H1 (cell line): Measurements from ENCODE around the gene LYPD6. TPM values are rescaled to one million over a fixed set of nuclear protein-coding genes. Genes with fewer than 3 reads are reported as not detected.

ENCODE experiments used
- CTCF ChIA-PET: fragments of 300-600 bp; sonication (Branson Sonifier 250); formaldehyde crosslinking; loops from one replicate; lab custom pipeline; 2021; ENCODE audit not compliant: partially characterized antibody; lab: Charles Lee
- POLR2A ChIA-PET: fragments of 300-600 bp; sonication (Branson Sonifier 250); formaldehyde crosslinking; loops from one replicate; lab custom pipeline; 2021; ENCODE audit warnings: inconsistent platforms; ENCODE audit not compliant: partially characterized antibody; lab: Charles Lee
- DNase-seq, 2 experiments: peaks; one replicate each; pipeline versions ENCODE4 v3.0.0 to v3.0.0-alpha.2; 2010 to 2022; ENCODE audit warnings: low spot score in 2 of 2, low read depth in 1 of 2, mixed read lengths in 1 of 2
- FAIRE-seq: peaks from 2 replicates; lab custom pipeline; 2011; peaks lifted over from hg19 to GRCh38; lab: Jason Lieb, UNC
- H2AFZ ChIP-seq: 2 replicates; pipeline ENCODE4 v1.8.1; 2012; ENCODE audit warnings: low read length, inconsistent platforms
- H2AK5ac ChIP-seq: 2 replicates; pipeline ENCODE4 v1.6.1; 2013; ENCODE audit warnings: low read depth, low read length
- H2BK120ac ChIP-seq: replicated peaks from 2 replicates; pipeline ENCODE3; 2013; ENCODE audit warnings: low read depth, low read length, inconsistent platforms
- H2BK12ac ChIP-seq: 2 replicates; pipeline ENCODE4 v1.6.1; 2013; ENCODE audit warnings: low read depth, low read length
- H2BK15ac ChIP-seq: 2 replicates; pipeline ENCODE4 v1.6.1; 2013; ENCODE audit warnings: low read length
- H2BK20ac ChIP-seq: 2 replicates; pipeline ENCODE4 v1.6.1; 2013; ENCODE audit warnings: low read length
- H2BK5ac ChIP-seq: 2 replicates; pipeline ENCODE4 v1.6.1; 2013; ENCODE audit warnings: low read depth, low read length
- H3K14ac ChIP-seq: 2 replicates; pipeline ENCODE4 v1.6.1; 2013; ENCODE audit warnings: inconsistent platforms; ENCODE audit not compliant: insufficient read length
- H3K18ac ChIP-seq: 2 replicates; pipeline ENCODE4 v1.6.1; 2013; ENCODE audit warnings: low read length; ENCODE audit errors: extremely low read depth
- H3K23ac ChIP-seq: 2 replicates; pipeline ENCODE4 v1.6.1; 2013; ENCODE audit warnings: inconsistent platforms; ENCODE audit not compliant: insufficient read length
- H3K23me2 ChIP-seq: 2 replicates; pipeline ENCODE4 v1.6.1; 2013; ENCODE audit warnings: low read depth, low read length
- H3K27ac ChIP-seq: 2 replicates; pipeline ENCODE4 v1.6.1; 2011; ENCODE audit warnings: low read depth, low read length, inconsistent platforms
- H3K27me3 ChIP-seq, 4 experiments: replicated peaks in 1 of 4; 1 replicate in 1 of 4; 2 replicates in 3 of 4; pipeline versions ENCODE4 v1.6.1 to v1.8.1; 2011 to 2013; ENCODE audit warnings: low read length in 3 of 4, mild to moderate bottlenecking in 3 of 4, inconsistent platforms in 2 of 4, mixed read lengths in 2 of 4, moderate library complexity in 1 of 4; ENCODE audit not compliant: control insufficient read depth in 3 of 4, insufficient read depth in 3 of 4; ENCODE audit errors: extremely low read depth in 1 of 4
- H3K36me3 ChIP-seq, 4 experiments: 2 replicates each; pipeline versions ENCODE4 v1.6.1 to v1.8.1; 2011 to 2013; ENCODE audit warnings: mild to moderate bottlenecking in 4 of 4, low read length in 3 of 4, moderate library complexity in 2 of 4, control low read depth in 1 of 4, inconsistent platforms in 1 of 4; ENCODE audit not compliant: insufficient read depth in 4 of 4, control insufficient read depth in 2 of 4
- H3K4ac ChIP-seq: replicated peaks from 2 replicates; pipeline ENCODE3; 2013; ENCODE audit warnings: low read length, low read depth, mixed read lengths, inconsistent platforms; ENCODE audit not compliant: insufficient read length
- H3K4me1 ChIP-seq, 4 experiments: replicated peaks in 1 of 4; 1 replicate in 1 of 4; 2 replicates in 3 of 4; pipeline versions ENCODE4 v1.6.1 to v1.8.1; 2011 to 2013; ENCODE audit warnings: low read length in 3 of 4, inconsistent platforms in 2 of 4, mixed read lengths in 1 of 4; ENCODE audit not compliant: insufficient read depth in 4 of 4, control insufficient read depth in 3 of 4
- H3K4me2 ChIP-seq, 2 experiments: 2 replicates each; pipeline versions ENCODE4 v1.6.1 to v1.8.1; 2011 to 2013; ENCODE audit warnings: low read depth in 2 of 2, low read length in 2 of 2, control low read depth in 1 of 2, inconsistent platforms in 1 of 2, mild to moderate bottlenecking in 1 of 2; ENCODE audit not compliant: insufficient read depth in 1 of 2
- H3K4me3 ChIP-seq, 4 experiments: fragments of 200-600, 300-600 bp in 1 of 4; sonication (generic), shearing (Covaris generic), sonication (Bioruptor Twin) in 1 of 4; 2 replicates each; pipeline versions ENCODE4 v1.5.1 to v1.8.1; 2011 to 2016; ENCODE audit warnings: low read length in 4 of 4, low read depth in 3 of 4, control low read depth in 2 of 4, inconsistent platforms in 2 of 4, mild to moderate bottlenecking in 2 of 4, mixed read lengths in 1 of 4, moderate library complexity in 1 of 4; ENCODE audit not compliant: insufficient read depth in 2 of 4; ENCODE audit errors: extremely low read depth in 1 of 4
- H3K56ac ChIP-seq: replicated peaks from 2 replicates; pipeline ENCODE3; 2013; ENCODE audit warnings: low read depth, mild to moderate bottlenecking, mixed read lengths, low read length, inconsistent platforms; ENCODE audit not compliant: insufficient read length
- H3K79me1 ChIP-seq: 2 replicates; pipeline ENCODE4 v1.6.1; 2013; ENCODE audit warnings: low read depth, low read length, control low read depth
- H3K79me2 ChIP-seq, 2 experiments: 2 replicates each; pipeline versions ENCODE4 v1.6.1 to v1.8.1; 2012 to 2013; ENCODE audit warnings: low read length in 2 of 2, mild to moderate bottlenecking in 2 of 2, inconsistent platforms in 1 of 2; ENCODE audit not compliant: insufficient read depth in 2 of 2, control insufficient read depth in 1 of 2
- H3K9ac ChIP-seq, 4 experiments: replicated peaks in 1 of 4; 1 replicate in 1 of 4; 2 replicates in 3 of 4; pipeline versions ENCODE4 v1.6.1 to v1.8.1; 2011 to 2013; ENCODE audit warnings: low read depth in 3 of 4, low read length in 3 of 4, control low read depth in 2 of 4, mild to moderate bottlenecking in 2 of 4, moderate library complexity in 2 of 4, inconsistent platforms in 1 of 4; ENCODE audit errors: extremely low read depth in 1 of 4
- H3K9me3 ChIP-seq, 2 experiments: 2 replicates each; pipeline versions ENCODE4 v1.6.1 to v1.8.1; 2012 to 2013; ENCODE audit warnings: mild to moderate bottlenecking in 2 of 2, moderate library complexity in 2 of 2, control low read depth in 1 of 2, inconsistent platforms in 1 of 2, low read depth in 1 of 2, low read length in 1 of 2, mixed read lengths in 1 of 2; ENCODE audit not compliant: insufficient read depth in 2 of 2
- H4K20me1 ChIP-seq, 2 experiments: replicated peaks in 1 of 2; 2 replicates each; pipeline versions ENCODE3 to v1.8.1; 2011 to 2013; ENCODE audit warnings: inconsistent platforms in 2 of 2, low read length in 2 of 2, mild to moderate bottlenecking in 1 of 2; ENCODE audit not compliant: insufficient read depth in 2 of 2, control insufficient read depth in 1 of 2
- H4K5ac ChIP-seq: 2 replicates; pipeline ENCODE4 v1.6.1; 2013; ENCODE audit warnings: low read length, low read depth, mixed read lengths, inconsistent platforms; ENCODE audit not compliant: insufficient read length
- H4K8ac ChIP-seq: 2 replicates; pipeline ENCODE4 v1.8.0; 2013; ENCODE audit warnings: mild to moderate bottlenecking, moderate library complexity, low read length, inconsistent platforms; ENCODE audit not compliant: insufficient read depth; ENCODE audit errors: extremely low read depth
- H4K91ac ChIP-seq: replicated peaks from 2 replicates; pipeline ENCODE3; 2013; ENCODE audit warnings: low read length, mixed read lengths, inconsistent platforms; ENCODE audit not compliant: insufficient read length
- CREB1 ChIP-seq: IDR thresholded peaks from 2 replicates; pipeline ENCODE4 v1.6.1; 2012; ENCODE audit warnings: inconsistent platforms
- EGR1 ChIP-seq: IDR thresholded peaks from 2 replicates; pipeline ENCODE4 v1.6.1; 2011; ENCODE audit warnings: low read depth, low read length, borderline replicate concordance
- JUN ChIP-seq: IDR thresholded peaks from 2 replicates; pipeline ENCODE4 v1.6.1; 2011; ENCODE audit warnings: low read depth, mild to moderate bottlenecking, improper control_type of control experiment, low read length
- POLR2A ChIP-seq, 2 experiments: IDR thresholded peaks; 1 replicate in 1 of 2; 2 replicates in 1 of 2; pipeline ENCODE4 v1.6.1; 2011; ENCODE audit warnings: low read depth in 2 of 2, low read length in 2 of 2, mild to moderate bottlenecking in 2 of 2; ENCODE audit errors: control extremely low read depth in 1 of 2
- SRF ChIP-seq: IDR thresholded peaks from 2 replicates; pipeline ENCODE4 v1.6.1; 2011; ENCODE audit warnings: mild to moderate bottlenecking, low read depth, low read length, moderate library complexity
- USF2 ChIP-seq: IDR thresholded peaks from 2 replicates; pipeline ENCODE4 v1.6.1; 2011; ENCODE audit warnings: low read length, improper control_type of control experiment
- WGBS, 2 experiments: shearing (Covaris generic) in 1 of 2; methylation state at CpG; one replicate each; pipeline versions ENCODE4 v1.1.6 to v1.1.7; 2013 to 2015; ENCODE audit warnings: low lambda C conversion rate in 2 of 2, mixed read lengths in 2 of 2, inconsistent platforms in 1 of 2, low coverage in 1 of 2, missing lambda C conversion rate in 1 of 2; ENCODE audit not compliant: insufficient replicate concordance in 2 of 2, insufficient coverage in 1 of 2, insufficient read length in 1 of 2; ENCODE audit errors: extremely low coverage in 1 of 2, missing lambda C conversion rate in 1 of 2; 5-methylcytosine and 5-hydroxymethylcytosine counted together
- polyA plus RNA-seq, 7 experiments: library from polyadenylated mRNA; depleted of rRNA in 3 of 7; stranded (reverse) in 5 of 7; unstranded in 2 of 7; fragments of >200 nt in 5 of 7; fragments of 200-250 nt in 2 of 7; gene quantifications; 1 replicate in 5 of 7; 2 replicates in 1 of 7; 4 replicates in 1 of 7; pipeline versions ENCODE4 v1.2.1 to v1.2.3, GENCODE V29; 2011 to 2013; ENCODE audit warnings: missing spikeins in 2 of 7, mixed read lengths in 2 of 7
- total RNA-seq: library from RNA; stranded (reverse); fragmentation: NEBNext Ultra II Directional; extraction: Animal tissue kit (Norgen Biotek cat#: 25700); gene quantifications from 2 replicates; pipeline ENCODE4 v1.2.1, GENCODE V29; 2021
- TF ChIP-seq, protein P1 (sequence below): IDR thresholded peaks from 2 replicates; pipeline ENCODE4 v1.6.1; 2011; ENCODE audit warnings: low read depth, mild to moderate bottlenecking, low read length; ENCODE audit not compliant: insufficient read depth

The LYPD6 gene
- total and polyA plus RNA-seq, 2 of the 8 experiments (the other 6 are each of a cell fraction or from before 2014, with no cell fraction given) = 5.6 to 8.9 TPM

GRCh38 chr2:149464396-149464795 lies 134.0 kb downstream of the LYPD6 start:
- Histone ChIP-seq H2BK20ac (no peak overlapping the region), H2BK120ac (no peak overlapping the region), H3K9ac (no peak overlapping the region), H4K5ac (no peak overlapping the region), H2BK5ac (no peak overlapping the region), H3K36me3 (no peaks in the 10 kb centered on the region), H2BK12ac (no peak overlapping the region), H3K4ac (no peak overlapping the region), H4K91ac (no peak overlapping the region), H2AFZ (no peak overlapping the region), H3K79me1 (no peaks in the 10 kb centered on the region), H3K27me3 (no peaks in the 10 kb centered on the region), H3K23ac (no peak overlapping the region), H3K9me3 (peaks cover 0 to 4% of the 10 kb centered on the region in 2 experiments; a peak in 1 of 4 replicates), H3K4me3 (no peak overlapping the region), H3K79me2 (no peaks in the 10 kb centered on the region), H4K20me1 (peaks cover 0 to 2% of the 10 kb centered on the region in 2 experiments), H3K4me2 (no peak overlapping the region), H2AK5ac (no peak overlapping the region), H4K8ac (no peak overlapping the region), H3K23me2 (no peaks in the 10 kb centered on the region), H3K14ac (no peak overlapping the region), H2BK15ac (no peak overlapping the region), H3K27ac (no peak overlapping the region), H3K56ac (no peak overlapping the region), H3K18ac (no peak overlapping the region), H3K4me1 (no peaks in the 10 kb centered on the region)
- CTCF ChIA-PET = no interaction called here
- TF ChIP-seq EGR1 = no peak
- no peak for TF ChIP-seq POLR2A (IDR thresholded peaks at IDR 0.05; ENCODE audit: control extremely low read depth in 1 of 2, low read depth in 2 of 2, low read length in 2 of 2)
- TF ChIP-seq SRF = no peak
- TF ChIP-seq JUN = no peak
- TF ChIP-seq, protein P1, sequence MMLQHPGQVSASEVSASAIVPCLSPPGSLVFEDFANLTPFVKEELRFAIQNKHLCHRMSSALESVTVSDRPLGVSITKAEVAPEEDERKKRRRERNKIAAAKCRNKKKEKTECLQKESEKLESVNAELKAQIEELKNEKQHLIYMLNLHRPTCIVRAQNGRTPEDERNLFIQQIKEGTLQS = no peak
- TF ChIP-seq USF2 = no peak
- TF ChIP-seq CREB1 = no peak
- WGBS, 2 experiments = 91% methylated on average over 7 of the region's 7 CpGs; no CpG with 5 or more reads in 1 of the 2 experiments
- DNase-seq = no peak
- POLR2A ChIA-PET = no interaction called here
- FAIRE-seq = no peak
